K562 (cell line): ENCODE results near the gene SEC22C. TPM values are rescaled to one million over a fixed set of nuclear protein-coding genes. Genes with fewer than 3 reads are reported as not detected.
A peak's percentile ranks its signal among the peaks of the same experiment; 100 is the strongest.

Source experiments
- AFF1 ChIP-seq, 2 experiments: fragments of 450-650 bp; IDR thresholded peaks; 2 replicates each; pipeline ENCODE4 v1.6.1; 2018; ENCODE audit warnings: mild to moderate bottlenecking in 2 of 2, low read depth in 1 of 2; ENCODE audit not compliant: partially characterized antibody in 2 of 2
- BRCA1 ChIP-seq, 2 experiments: fragments of 450-650 bp in 1 of 2; sonication (generic) in 1 of 2; formaldehyde crosslinking in 1 of 2; IDR thresholded peaks; 2 replicates each; pipeline versions ENCODE4 v1.5.0 to v1.6.1; 2017 to 2020; ENCODE audit warnings: mild to moderate bottlenecking in 1 of 2, missing genetic modification reagents in 1 of 2
- CBX1 ChIP-seq: sonication (generic); IDR thresholded peaks from 2 replicates; pipeline ENCODE4 v1.6.1; 2016; ENCODE audit warnings: antibody characterized with exemption, low read depth, mild to moderate bottlenecking
- KDM1A ChIP-seq, 2 experiments: fragments of 450-650 bp; IDR thresholded peaks; 2 replicates each; pipeline ENCODE4 v1.6.1; 2016; ENCODE audit warnings: mild to moderate bottlenecking in 2 of 2
- NR2F6 ChIP-seq: fragments of 450-650 bp; formaldehyde crosslinking; IDR thresholded peaks from 2 replicates; pipeline ENCODE4 v1.4.0; 2020; ENCODE audit warnings: mild to moderate bottlenecking
- RERE ChIP-seq: sonication (generic); formaldehyde crosslinking; IDR thresholded peaks from 2 replicates; pipeline ENCODE4 v1.8.0; 2023; ENCODE audit warnings: missing genetic modification reagents, mild to moderate bottlenecking, borderline replicate concordance
- ZBTB34 ChIP-seq: fragments of 250-450 bp; sonication (Bioruptor Pico); IDR thresholded peaks from 2 replicates; pipeline ENCODE4 v1.8.0; 2021; ENCODE audit warnings: mild to moderate bottlenecking, moderate library complexity
- ZNF3 ChIP-seq: fragments of 250-450 bp; sonication (Bioruptor Pico); IDR thresholded peaks from 2 replicates; pipeline ENCODE4 v1.5.0; 2021; ENCODE audit warnings: mild to moderate bottlenecking, moderate library complexity
- ZNF57 ChIP-seq: fragments of 450-650 bp; formaldehyde crosslinking; IDR thresholded peaks from 2 replicates; pipeline ENCODE4 v1.4.0; 2020; ENCODE audit warnings: mild to moderate bottlenecking, moderate library complexity
- polyA plus RNA-seq, 8 experiments: library from polyadenylated mRNA; depleted of rRNA in 4 of 8; stranded (reverse) in 5 of 8; unstranded in 3 of 8; fragments of >200 nt; fragmentation: Nextera tagmentation in 2 of 8; fragmentation: Illumina TruSeq in 1 of 8; extraction: Ambion mirVana in 2 of 8; extraction: Trizol in 1 of 8; gene quantifications; 2 replicates each; pipeline versions ENCODE4 v1.2.1 to v1.2.3, GENCODE V29; 2011 to 2014; ENCODE audit warnings: inconsistent platforms in 1 of 8, missing spikeins in 1 of 8
- total RNA-seq, 7 experiments: library from RNA; depleted of rRNA in 6 of 7; stranded (reverse); fragments of >200 nt in 6 of 7; fragmentation: Illumina TruSeq in 2 of 7; extraction: Trizol in 2 of 7; gene quantifications; 2 replicates each; pipeline versions ENCODE4 v1.2.1 to v1.2.3, GENCODE V29; 2011 to 2021; ENCODE audit warnings: low replicate concordance in 1 of 7
- TF ChIP-seq, protein P1 (sequence below): IDR thresholded peaks from 2 replicates; pipeline ENCODE4 v1.6.1; 2011; ENCODE audit warnings: borderline replicate concordance, low read depth, mild to moderate bottlenecking, moderate library complexity, low read length; ENCODE audit not compliant: insufficient read depth, poor library complexity, severe bottlenecking
- TF ChIP-seq, protein P2 (sequence below): fragments of 450-650 bp; IDR thresholded peaks from one replicate; pipeline ENCODE4 v1.6.1; 2018; ENCODE audit warnings: mild to moderate bottlenecking, moderate library complexity; ENCODE audit not compliant: partially characterized antibody

SEC22C gene
- total and polyA plus RNA-seq, 9 of the 15 experiments (the other 6 are each of a cell fraction or from before 2014, with no cell fraction given), result 35.6 to 68.4 (median 50.7) TPM

DNA sequence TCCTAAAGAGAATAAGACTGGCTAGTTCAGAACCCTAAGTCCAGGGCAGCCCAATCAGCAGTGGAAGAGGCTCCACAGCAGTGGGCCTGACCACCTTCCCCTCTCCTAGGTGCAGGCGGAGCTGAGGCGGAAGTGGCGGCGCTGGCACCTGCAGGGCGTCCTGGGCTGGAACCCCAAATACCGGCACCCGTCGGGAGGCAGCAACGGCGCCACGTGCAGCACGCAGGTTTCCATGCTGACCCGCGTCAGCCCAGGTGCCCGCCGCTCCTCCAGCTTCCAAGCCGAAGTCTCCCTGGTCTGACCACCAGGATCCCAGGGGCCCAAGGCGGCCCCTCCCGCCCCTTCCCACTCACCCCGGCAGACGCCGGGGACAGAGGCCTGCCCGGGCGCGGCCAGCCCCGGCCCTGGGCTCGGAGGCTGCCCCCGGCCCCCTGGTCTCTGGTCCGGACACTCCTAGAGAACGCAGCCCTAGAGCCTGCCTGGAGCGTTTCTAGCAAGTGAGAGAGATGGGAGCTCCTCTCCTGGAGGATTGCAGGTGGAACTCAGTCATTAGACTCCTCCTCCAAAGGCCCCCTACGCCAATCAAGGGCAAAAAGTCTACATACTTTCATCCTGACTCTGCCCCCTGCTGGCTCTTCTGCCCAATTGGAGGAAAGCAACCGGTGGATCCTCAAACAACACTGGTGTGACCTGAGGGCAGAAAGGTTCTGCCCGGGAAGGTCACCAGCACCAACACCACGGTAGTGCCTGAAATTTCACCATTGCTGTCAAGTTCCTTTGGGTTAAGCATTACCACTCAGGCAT, 45.6 kb downstream of the SEC22C start (continued):
- TF ChIP-seq NR2F6 (CRISPR knock-in tag) (no peak), ZNF3 (no peak), KDM1A (IDR thresholded peaks at IDR 0.05) (no peak), RERE (CRISPR knock-in tag) (no peak), BRCA1 (IDR thresholded peaks at IDR 0.05) (no peak), BRCA1 (CRISPR knock-in tag; IDR thresholded peaks at IDR 0.05) (no peak), ZNF57 (CRISPR knock-in tag) (no peak), AFF1 (IDR thresholded peaks at IDR 0.05; ENCODE audit: low read depth in 1 of 2, partially characterized antibody in 2 of 2) (no peak), CBX1 (no peak), ZBTB34 (CRISPR knock-in tag) (no peak)
- TF ChIP-seq, protein P1, sequence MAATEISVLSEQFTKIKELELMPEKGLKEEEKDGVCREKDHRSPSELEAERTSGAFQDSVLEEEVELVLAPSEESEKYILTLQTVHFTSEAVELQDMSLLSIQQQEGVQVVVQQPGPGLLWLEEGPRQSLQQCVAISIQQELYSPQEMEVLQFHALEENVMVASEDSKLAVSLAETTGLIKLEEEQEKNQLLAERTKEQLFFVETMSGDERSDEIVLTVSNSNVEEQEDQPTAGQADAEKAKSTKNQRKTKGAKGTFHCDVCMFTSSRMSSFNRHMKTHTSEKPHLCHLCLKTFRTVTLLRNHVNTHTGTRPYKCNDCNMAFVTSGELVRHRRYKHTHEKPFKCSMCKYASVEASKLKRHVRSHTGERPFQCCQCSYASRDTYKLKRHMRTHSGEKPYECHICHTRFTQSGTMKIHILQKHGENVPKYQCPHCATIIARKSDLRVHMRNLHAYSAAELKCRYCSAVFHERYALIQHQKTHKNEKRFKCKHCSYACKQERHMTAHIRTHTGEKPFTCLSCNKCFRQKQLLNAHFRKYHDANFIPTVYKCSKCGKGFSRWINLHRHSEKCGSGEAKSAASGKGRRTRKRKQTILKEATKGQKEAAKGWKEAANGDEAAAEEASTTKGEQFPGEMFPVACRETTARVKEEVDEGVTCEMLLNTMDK, result peak; percentile 80
- TF ChIP-seq, protein P2, sequence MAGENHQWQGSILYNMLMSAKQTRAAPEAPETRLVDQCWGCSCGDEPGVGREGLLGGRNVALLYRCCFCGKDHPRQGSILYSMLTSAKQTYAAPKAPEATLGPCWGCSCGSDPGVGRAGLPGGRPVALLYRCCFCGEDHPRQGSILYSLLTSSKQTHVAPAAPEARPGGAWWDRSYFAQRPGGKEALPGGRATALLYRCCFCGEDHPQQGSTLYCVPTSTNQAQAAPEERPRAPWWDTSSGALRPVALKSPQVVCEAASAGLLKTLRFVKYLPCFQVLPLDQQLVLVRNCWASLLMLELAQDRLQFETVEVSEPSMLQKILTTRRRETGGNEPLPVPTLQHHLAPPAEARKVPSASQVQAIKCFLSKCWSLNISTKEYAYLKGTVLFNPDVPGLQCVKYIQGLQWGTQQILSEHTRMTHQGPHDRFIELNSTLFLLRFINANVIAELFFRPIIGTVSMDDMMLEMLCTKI, result no peak
